Measurements from ENCODE around the gene ANG. TPM values are rescaled to one million over a fixed set of nuclear protein-coding genes. Genes with fewer than 3 reads are reported as not detected.

The ANG gene
- total RNA-seq, 3 donors from 2014 or later = 25.0 to 50.1 (median 41.0) TPM

- Histone ChIP-seq H3K36me3 (ENCODE audit: low read depth) (no peaks in the 10 kb centered on the region), H3K4me3 (no peak overlapping the region), H3K4me1 (ENCODE audit: low read depth) (no peaks in the 10 kb centered on the region), H3K9me3 (no peaks in the 10 kb centered on the region)
- no peak for TF ChIP-seq CTCF (IDR thresholded peaks at IDR 0.05)
- intact Hi-C loops (cut with DNase I, micrococcal nuclease) = no loop called here
- ATAC-seq (no peak), DNase-seq (no peak)
These were observed 19.6 kb upstream of the ANG start for GRCh38 chr14:20668969-20669368.

GRCh38 chr14:20671597-20672283 is 16.8 kb upstream of the ANG start:
- no peak overlapping the region for H3K4me3 ChIP-seq
- TF ChIP-seq CTCF (IDR thresholded peaks at IDR 0.05) = no peak
- H3K9me3 ChIP-seq = no peaks in the 10 kb centered on the region
- H3K4me1 ChIP-seq (ENCODE audit: low read depth) = no peaks in the 10 kb centered on the region
- ATAC-seq (peak; percentile 79), DNase-seq (no peak)
- intact Hi-C loops (cut with DNase I, micrococcal nuclease) = no loop called here
- H3K36me3 ChIP-seq (ENCODE audit: low read depth) = no peaks in the 10 kb centered on the region

GRCh38 chr14:20675669-20676068 is 12.9 kb upstream of the ANG start:
- ATAC-seq (no peak), DNase-seq (no peak)
- intact Hi-C loops (cut with DNase I, micrococcal nuclease) = no loop called here
- Histone ChIP-seq H3K36me3 (ENCODE audit: low read depth) (no peaks in the 10 kb centered on the region), H3K4me1 (ENCODE audit: low read depth) (peaks cover 10% of the 10 kb centered on the region), H3K4me3 (no peak overlapping the region), H3K9me3 (no peaks in the 10 kb centered on the region)
- TF ChIP-seq CTCF (IDR thresholded peaks at IDR 0.05) = no peak

GRCh38 chr14:20676072-20676471 is 12.5 kb upstream of the ANG start:
- no peak for TF ChIP-seq CTCF (IDR thresholded peaks at IDR 0.05)
- Histone ChIP-seq H3K4me3 (no peak overlapping the region), H3K4me1 (ENCODE audit: low read depth) (peaks cover 14% of the 10 kb centered on the region), H3K36me3 (ENCODE audit: low read depth) (no peaks in the 10 kb centered on the region), H3K9me3 (no peaks in the 10 kb centered on the region)
- DNase-seq (no peak), ATAC-seq (no peak)
- intact Hi-C loops (cut with DNase I, micrococcal nuclease) = no loop called here

- H3K9me3 ChIP-seq = no peaks in the 10 kb centered on the region
- H3K4me3 ChIP-seq = no peak overlapping the region
- peak in 2 of 3 donors; percentile 62 to 71 for DNase-seq
- no peaks in the 10 kb centered on the region for H3K36me3 ChIP-seq (ENCODE audit: low read depth)
- intact Hi-C loops (cut with DNase I, micrococcal nuclease) = loop anchor here (5.0 to 10.0 kb wide), 4 partner anchors 68 to 425 kb away; partner anchors contain the start of genes CCNB1IP1 (in 1 of the 2), TEP1 (in 1 of the 2) and TMEM253 (in 1 of the 2)
- peaks cover 22% of the 10 kb centered on the region for H3K4me1 ChIP-seq (ENCODE audit: low read depth)
- ATAC-seq = no peak
- TF ChIP-seq CTCF (IDR thresholded peaks at IDR 0.05) = no peak
These were observed 8.7 kb upstream of the ANG start for GRCh38 chr14:20679907-20680306.
